ENCODE results near the gene ADIPOQ.
"Not testable (repeated sequence)": the region's sequence is repeated elsewhere in the genome, so short reads cannot be mapped to it uniquely, and the experiment has no call there.

Gene ADIPOQ

DNA sequence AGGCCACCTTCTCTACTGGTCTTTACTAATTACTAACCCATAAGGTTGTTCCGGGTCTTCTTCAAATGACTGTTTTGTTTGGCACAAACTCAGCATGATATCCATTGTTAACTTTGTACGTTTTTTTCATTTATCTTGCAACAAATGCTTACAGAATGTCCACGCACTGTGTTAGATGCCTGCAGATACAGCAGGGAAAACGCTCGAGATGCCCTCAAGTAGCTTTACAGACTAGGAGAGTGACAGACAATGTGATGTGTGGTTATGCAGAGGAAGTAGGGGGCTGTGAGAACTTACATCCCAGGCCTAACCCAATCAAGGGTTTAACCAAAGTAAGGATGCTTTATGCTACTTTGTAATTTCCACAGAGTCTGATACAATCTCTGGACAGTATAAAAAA is 35.3 kb upstream of the ADIPOQ start:
- ChIA-PET POLR2A (interaction anchor here (1.9 kb wide), 1 partner anchor 23 kb away, joined by 10 read pairs; the partner anchor contains the start of gene EIF4A2), CTCF (interaction anchor here (0.9 to 1.7 kb wide), 2 partner anchors 14 to 193 kb away, joined by 3 to 5 read pairs; no protein-coding TSS in a partner anchor)
- TF ChIP-seq, protein P1, sequence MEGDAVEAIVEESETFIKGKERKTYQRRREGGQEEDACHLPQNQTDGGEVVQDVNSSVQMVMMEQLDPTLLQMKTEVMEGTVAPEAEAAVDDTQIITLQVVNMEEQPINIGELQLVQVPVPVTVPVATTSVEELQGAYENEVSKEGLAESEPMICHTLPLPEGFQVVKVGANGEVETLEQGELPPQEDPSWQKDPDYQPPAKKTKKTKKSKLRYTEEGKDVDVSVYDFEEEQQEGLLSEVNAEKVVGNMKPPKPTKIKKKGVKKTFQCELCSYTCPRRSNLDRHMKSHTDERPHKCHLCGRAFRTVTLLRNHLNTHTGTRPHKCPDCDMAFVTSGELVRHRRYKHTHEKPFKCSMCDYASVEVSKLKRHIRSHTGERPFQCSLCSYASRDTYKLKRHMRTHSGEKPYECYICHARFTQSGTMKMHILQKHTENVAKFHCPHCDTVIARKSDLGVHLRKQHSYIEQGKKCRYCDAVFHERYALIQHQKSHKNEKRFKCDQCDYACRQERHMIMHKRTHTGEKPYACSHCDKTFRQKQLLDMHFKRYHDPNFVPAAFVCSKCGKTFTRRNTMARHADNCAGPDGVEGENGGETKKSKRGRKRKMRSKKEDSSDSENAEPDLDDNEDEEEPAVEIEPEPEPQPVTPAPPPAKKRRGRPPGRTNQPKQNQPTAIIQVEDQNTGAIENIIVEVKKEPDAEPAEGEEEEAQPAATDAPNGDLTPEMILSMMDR (IDR thresholded peaks at IDR 0.05; ENCODE audit: control extremely low read depth, extremely low read depth, low read depth, missing control alignments) = no peak
- no peak for DNase-seq (ENCODE audit: extremely low spot score)

DNA sequence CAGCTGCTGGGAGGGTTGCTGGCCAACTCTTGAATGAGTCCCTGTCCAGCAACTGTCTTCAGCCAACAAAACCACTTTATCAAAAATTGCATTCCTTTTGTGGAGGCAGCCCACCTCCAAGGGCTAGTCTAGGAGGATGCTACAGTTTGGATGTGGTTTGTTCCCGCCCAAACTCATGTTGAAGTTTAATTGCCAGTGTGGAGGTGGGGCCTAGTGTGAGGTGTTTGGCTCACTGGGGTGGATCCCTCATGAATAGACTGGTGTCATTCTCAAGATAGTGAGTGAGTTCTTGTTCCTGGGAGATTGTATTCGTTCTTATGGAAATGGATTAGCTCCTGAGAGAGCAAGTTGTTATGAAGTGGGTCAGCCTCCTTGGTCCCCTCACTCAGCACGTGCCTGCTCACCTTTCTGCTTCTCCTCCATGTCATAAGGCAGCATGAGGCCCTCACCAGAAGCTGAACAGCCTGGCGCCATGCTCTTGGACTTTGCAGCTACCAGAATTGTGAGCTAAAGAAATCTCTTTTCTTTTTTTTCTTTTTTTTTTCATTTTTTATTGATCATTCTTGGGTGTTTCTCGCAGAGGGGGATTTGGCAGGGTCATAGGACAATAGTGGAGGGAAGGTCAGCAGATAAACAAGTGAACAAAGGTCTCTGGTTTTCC is 32.0 kb upstream of the ADIPOQ start:
- TF ChIP-seq, protein P1 (IDR thresholded peaks at IDR 0.05; ENCODE audit: control extremely low read depth, extremely low read depth, low read depth, missing control alignments) = no peak
- CTCF ChIA-PET = interaction anchor here (1.0 to 1.7 kb wide), 3 partner anchors 11 to 193 kb away, joined by 3 read pairs; no protein-coding TSS in a partner anchor
- POLR2A ChIA-PET = no interaction called here

DNA sequence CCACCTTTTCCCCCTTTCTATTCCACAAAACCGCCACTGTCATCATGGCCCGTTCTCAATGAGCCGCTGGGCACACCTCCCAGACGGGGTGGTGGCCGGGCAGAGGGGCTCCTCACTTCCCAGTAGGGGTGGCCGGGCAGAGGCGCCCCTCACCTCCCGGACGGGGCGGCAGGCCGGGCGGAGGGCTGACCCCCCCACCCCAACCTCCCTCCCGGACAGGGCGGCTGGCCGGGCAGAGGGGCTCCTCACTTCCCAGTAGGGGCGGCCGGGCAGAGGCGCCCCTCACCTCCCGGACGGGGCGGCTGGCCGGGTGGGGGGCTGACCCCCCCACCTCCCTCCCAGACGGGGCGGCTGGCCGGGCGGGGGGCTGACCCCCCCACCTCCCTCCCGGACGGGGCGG is 31.2 kb upstream of the ADIPOQ start:
- POLR2A ChIA-PET; DNase-seq (ENCODE audit: extremely low spot score): not testable (repeated sequence)

More for the DNA sequence above, 32.0 kb upstream of the ADIPOQ start:
- DNase-seq (ENCODE audit: extremely low spot score) = no peak

DNA sequence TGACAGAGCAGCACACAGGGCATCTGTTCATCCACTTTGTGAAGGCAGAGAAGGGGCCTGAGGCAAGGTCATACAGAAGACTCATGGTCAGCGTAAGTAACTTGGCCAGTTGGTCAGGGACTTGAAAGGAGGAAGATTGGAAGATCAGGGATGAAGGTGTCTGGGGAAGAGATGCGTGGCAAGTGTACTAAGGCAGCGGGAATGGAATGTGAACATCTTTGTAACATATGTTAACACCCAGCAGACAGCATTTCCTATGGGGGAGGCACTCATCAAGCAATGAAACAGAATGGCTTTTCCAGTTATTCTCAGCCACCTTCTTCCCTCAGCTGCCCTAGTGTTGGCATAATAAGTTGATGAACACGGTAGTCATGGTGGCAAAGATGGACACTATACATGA is 28.4 kb upstream of the ADIPOQ start:
- DNase-seq (ENCODE audit: extremely low spot score) = no peak
- CTCF ChIA-PET = interaction anchor here (1.1 kb wide), 1 partner anchor 199 kb away, joined by 3 read pairs; no protein-coding TSS in a partner anchor
- POLR2A ChIA-PET = no interaction called here

More for the DNA sequence above, 31.2 kb upstream of the ADIPOQ start:
- CTCF ChIA-PET = not testable (repeated sequence)

DNA sequence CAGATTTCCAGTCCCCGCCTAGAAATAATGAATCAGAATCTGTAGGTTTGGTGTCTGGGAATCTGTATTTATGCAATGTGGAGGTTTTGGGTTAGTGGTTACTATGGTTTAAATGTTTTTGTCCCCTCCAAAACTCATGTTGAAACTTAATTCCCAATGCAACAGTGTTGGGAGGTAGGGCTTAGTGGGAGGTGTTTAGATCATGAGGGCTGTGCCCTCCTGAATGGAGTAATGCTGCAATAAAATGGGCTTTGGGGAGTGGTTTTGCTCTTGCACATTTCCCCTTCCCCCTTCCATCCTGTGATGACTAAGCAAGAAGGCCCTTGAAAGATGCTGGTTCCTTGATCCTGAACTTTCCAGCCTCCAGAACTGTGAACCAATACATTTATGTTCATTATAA is 27.1 kb upstream of the ADIPOQ start:
- TF ChIP-seq, protein P1 (IDR thresholded peaks at IDR 0.05; ENCODE audit: control extremely low read depth, extremely low read depth, low read depth, missing control alignments) = no peak
- CTCF ChIA-PET = no interaction called here
- no peak for DNase-seq (ENCODE audit: extremely low spot score)
- POLR2A ChIA-PET = no interaction called here

More for the DNA sequence above, 28.4 kb upstream of the ADIPOQ start:
- TF ChIP-seq, protein P1 (IDR thresholded peaks at IDR 0.05; ENCODE audit: control extremely low read depth, extremely low read depth, low read depth, missing control alignments) = no peak

DNA sequence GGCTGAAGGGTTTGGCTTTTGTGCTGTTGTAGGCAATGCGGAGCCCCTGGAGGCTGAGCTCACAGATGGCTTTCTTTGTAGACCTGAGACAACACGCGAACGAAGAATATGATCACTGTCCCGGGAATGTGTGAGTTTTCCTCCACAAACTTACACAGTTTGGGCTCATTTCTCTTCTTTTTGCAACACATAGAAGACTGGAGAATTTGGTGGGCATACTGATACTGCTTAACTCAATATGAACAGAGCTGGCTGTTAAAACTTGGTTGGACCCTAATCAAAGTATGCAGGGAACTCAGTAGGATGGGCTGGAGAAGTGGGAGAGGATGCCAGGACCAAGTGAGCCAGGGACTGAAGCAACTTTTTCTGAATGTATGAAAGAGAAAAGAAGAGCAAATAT is 24.0 kb upstream of the ADIPOQ start:
- CTCF ChIA-PET = interaction anchor here (0.8 to 11.1 kb wide), 3 partner anchors 9 to 204 kb away, joined by 3 to 202 read pairs (median 3); partner anchors contain the start of gene AHSG
- TF ChIP-seq, protein P1 (IDR thresholded peaks at IDR 0.05; ENCODE audit: control extremely low read depth, extremely low read depth, low read depth, missing control alignments) = no peak
- no peak for DNase-seq (ENCODE audit: extremely low spot score)
- POLR2A ChIA-PET = no interaction called here

DNA sequence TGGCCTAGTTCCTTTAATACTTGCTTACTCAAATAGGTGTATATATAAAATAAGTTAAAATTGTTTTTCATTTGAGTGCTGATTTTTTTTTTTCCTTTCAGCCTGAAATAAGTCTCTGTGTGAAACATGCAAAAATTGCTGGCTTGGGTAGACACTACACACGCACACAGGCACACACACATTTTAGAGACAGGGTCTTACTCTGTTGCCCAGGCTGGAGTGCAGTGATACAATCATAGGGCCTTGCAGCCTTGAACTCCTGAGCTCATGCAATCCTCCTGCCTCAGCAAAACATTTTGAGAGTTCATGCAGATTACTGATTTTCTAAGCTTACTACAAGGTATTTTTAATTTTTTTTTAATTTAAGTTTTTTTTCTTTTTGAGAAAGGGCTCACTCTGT is 23.6 kb upstream of the ADIPOQ start:
- ChIA-PET CTCF (interaction anchor here (1.4 to 11.1 kb wide), 2 partner anchors 31 to 205 kb away, joined by 3 to 202 read pairs; partner anchors contain the start of gene AHSG), POLR2A (no interaction called here)
- TF ChIP-seq, protein P1 (IDR thresholded peaks at IDR 0.05; ENCODE audit: control extremely low read depth, extremely low read depth, low read depth, missing control alignments) = no peak
- no peak for DNase-seq (ENCODE audit: extremely low spot score)
